Parathyroid adenoma (tissue), 2 donors: ENCODE results near the gene ASB13.

Source experiments
- H2AFZ ChIP-seq: fragments of 300-600 bp; sonication (generic); one replicate; pipeline ENCODE4 v1.7.0; 2017; ENCODE audit warnings: antibody characterized with exemption, mild to moderate bottlenecking
- H3K27ac ChIP-seq: fragments of 300-600 bp; sonication (generic); one replicate; pipeline ENCODE4 v1.7.0; 2017
- H3K27me3 ChIP-seq: fragments of 300-600 bp; sonication (generic); one replicate; pipeline ENCODE4 v1.7.0; 2017; ENCODE audit warnings: low read length; ENCODE audit not compliant: control insufficient read depth, insufficient read depth
- H3K36me3 ChIP-seq: fragments of 300-600 bp; sonication (generic); one replicate; pipeline ENCODE4 v1.7.0; 2017; ENCODE audit warnings: low read length; ENCODE audit not compliant: control insufficient read depth, insufficient read depth
- H3K4me1 ChIP-seq: fragments of 300-600 bp; sonication (generic); one replicate; pipeline ENCODE4 v1.7.0; 2017; ENCODE audit warnings: control low read depth
- H3K4me2 ChIP-seq: fragments of 300-600 bp; sonication (generic); one replicate; pipeline ENCODE4 v1.7.0; 2017; ENCODE audit warnings: low read length
- H3K4me3 ChIP-seq: fragments of 300-600 bp; sonication (generic); one replicate; pipeline ENCODE4 v1.7.0; 2017; ENCODE audit warnings: low read depth, low read length
- H3K79me2 ChIP-seq: fragments of 300-600 bp; sonication (generic); one replicate; pipeline ENCODE4 v1.7.0; 2017; ENCODE audit warnings: control low read depth
- H3K9ac ChIP-seq: fragments of 300-600 bp; sonication (generic); one replicate; pipeline ENCODE4 v1.7.0; 2017; ENCODE audit warnings: mild to moderate bottlenecking
- H3K9me3 ChIP-seq: fragments of 300-600 bp; sonication (generic); one replicate; pipeline ENCODE4 v1.7.0; 2017; ENCODE audit warnings: low read length; ENCODE audit not compliant: control insufficient read depth
- CTCF ChIP-seq: fragments of 300-600 bp; sonication (generic); IDR thresholded peaks from one replicate; pipeline ENCODE4 v1.7.0; 2017; ENCODE audit warnings: antibody characterized with exemption, mild to moderate bottlenecking
- donor health status: primary hyperparathyroidism.

Gene ASB13

DNA sequence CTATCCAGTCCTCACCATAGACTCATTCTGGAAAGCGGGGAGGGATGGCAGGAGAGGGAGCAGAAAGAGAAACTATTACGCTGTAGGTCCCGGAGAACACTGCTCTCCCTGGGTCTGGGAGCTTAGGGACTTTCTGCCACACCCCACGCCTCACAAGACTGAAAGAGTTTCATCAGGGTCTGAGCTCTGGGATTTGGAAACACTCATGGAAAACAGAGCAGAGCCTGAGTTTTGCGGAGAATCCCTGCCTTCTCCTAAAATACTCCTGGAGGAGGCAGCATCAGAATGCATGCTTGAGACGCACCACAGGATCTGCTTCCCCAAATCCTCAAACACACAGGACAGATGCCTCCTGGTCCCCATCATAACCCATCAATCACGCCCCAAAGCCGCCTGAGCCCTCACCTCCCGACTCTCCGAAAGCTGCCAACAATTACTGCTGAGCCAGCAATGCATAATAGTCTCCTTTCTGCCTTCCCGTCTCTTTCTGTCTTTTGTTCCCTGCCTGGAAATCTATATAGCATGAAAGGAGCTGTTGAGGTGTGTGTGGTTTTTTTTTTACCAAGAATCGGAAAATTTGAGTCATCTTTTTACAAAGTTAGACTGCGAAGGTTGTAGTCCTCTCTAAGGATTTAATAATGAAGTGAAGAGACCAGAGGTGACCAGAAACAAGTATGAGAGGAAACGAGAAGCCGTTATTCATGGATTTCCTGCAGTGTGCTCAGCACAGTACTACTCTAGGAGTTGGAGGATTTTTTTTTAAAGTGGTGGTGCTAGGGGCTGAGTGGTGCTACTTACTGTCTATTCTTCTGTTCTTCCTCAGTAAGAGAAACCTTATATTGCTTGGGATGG, 37.7 kb downstream of the ASB13 start:
- H3K27ac ChIP-seq = no peak overlapping the region
- no peaks in the 10 kb centered on the region for H3K36me3 ChIP-seq
- H3K4me3 ChIP-seq = no peak overlapping the region
- no peaks in the 10 kb centered on the region for H3K79me2 ChIP-seq
- H3K9ac ChIP-seq = no peak overlapping the region
- H3K4me2 ChIP-seq = no peak overlapping the region
- peak overlapping the region; percentile 53 for H2AFZ ChIP-seq
- no peaks in the 10 kb centered on the region for H3K27me3 ChIP-seq
- no peaks in the 10 kb centered on the region for H3K9me3 ChIP-seq
- no peak for TF ChIP-seq CTCF
- H3K4me1 ChIP-seq = no peaks in the 10 kb centered on the region

GRCh38 chr10:5627486-5628044, 38.8 kb downstream of the ASB13 start:
- Histone ChIP-seq H3K9ac (no peak overlapping the region), H3K9me3 (no peaks in the 10 kb centered on the region), H3K4me2 (no peak overlapping the region), H2AFZ (no peak overlapping the region), H3K79me2 (no peaks in the 10 kb centered on the region), H3K27ac (no peak overlapping the region), H3K4me3 (no peak overlapping the region), H3K4me1 (peaks cover 2% of the 10 kb centered on the region), H3K27me3 (no peaks in the 10 kb centered on the region), H3K36me3 (no peaks in the 10 kb centered on the region)
- TF ChIP-seq CTCF = no peak

DNA sequence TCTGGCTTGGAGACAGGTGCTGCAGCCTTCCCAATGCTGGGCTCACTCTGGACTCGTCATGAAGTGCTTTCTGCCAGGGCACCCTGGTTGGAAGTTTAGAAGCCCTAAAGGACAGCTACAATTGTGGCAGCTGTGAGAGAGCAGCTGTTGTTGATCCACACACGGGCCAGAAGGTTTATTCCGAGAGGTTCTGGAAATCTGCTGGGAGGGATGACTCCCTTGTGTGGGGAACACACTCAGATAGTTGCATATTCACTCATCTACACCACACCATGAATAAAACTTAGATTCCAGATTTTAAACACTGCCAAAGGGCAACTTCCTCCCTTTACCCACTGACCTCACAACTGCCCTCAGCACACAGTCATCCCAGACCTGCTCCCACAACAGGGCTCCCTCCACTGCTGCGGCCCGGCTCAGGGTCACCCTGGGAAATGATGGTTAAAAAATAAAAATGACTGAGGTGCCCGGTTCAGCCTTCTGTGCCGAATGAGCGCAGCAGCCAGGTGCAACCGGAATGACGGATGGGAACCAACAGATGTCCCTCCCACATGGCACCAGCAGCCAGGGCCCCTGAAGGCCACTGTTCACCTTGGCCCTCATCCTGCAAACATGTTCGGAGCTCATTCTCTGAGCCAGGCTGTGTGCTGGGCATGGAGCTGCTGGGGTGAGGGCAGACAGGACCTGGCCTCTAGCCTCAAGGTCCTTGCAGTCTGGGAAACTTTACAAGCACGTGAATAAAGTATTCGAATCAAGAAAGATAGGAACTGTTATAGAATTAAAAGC, 40.2 kb downstream of the ASB13 start:
- no peak overlapping the region for H3K27ac ChIP-seq
- H3K4me3 ChIP-seq = no peak overlapping the region
- no peaks in the 10 kb centered on the region for H3K79me2 ChIP-seq
- H3K4me1 ChIP-seq = peaks cover 2% of the 10 kb centered on the region
- TF ChIP-seq CTCF = no peak
- no peaks in the 10 kb centered on the region for H3K9me3 ChIP-seq
- H3K9ac ChIP-seq = no peak overlapping the region
- H3K27me3 ChIP-seq = no peaks in the 10 kb centered on the region
- H3K36me3 ChIP-seq = no peaks in the 10 kb centered on the region
- H3K4me2 ChIP-seq = no peak overlapping the region
- H2AFZ ChIP-seq = no peak overlapping the region

DNA sequence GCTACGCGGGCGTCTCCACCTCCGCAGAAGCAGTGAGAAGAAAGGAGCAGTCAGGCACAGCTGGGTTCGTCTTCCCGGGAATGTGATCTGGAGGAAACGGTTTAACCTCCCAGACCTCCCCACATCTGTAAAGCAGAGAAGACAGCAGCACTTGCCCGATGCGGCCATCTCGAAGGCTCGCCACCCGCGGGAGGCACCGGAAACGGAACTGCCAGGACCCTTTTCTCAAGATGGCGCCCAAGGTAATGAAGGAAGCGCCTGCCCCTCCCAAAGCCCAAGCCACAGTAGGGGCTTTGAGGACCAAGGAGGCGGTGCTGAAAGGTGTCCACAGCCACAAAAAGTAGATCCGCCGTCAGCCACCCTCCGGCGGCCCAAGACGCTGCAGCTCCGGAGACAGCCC, 41.7 kb downstream of the ASB13 start:
- Histone ChIP-seq H3K4me3 (no peak overlapping the region), H3K27me3 (no peaks in the 10 kb centered on the region), H2AFZ (no peak overlapping the region), H3K4me2 (no peak overlapping the region), H3K27ac (no peak overlapping the region), H3K9me3 (no peaks in the 10 kb centered on the region), H3K79me2 (no peaks in the 10 kb centered on the region), H3K36me3 (no peaks in the 10 kb centered on the region), H3K4me1 (peaks cover 2% of the 10 kb centered on the region), H3K9ac (no peak overlapping the region)
- no peak for TF ChIP-seq CTCF
